Breast epithelium (tissue), 4 donors: ENCODE measurements around the gene ZNF384. TPM values are rescaled to one million over a fixed set of nuclear protein-coding genes. Genes with fewer than 3 reads are reported as not detected.

ENCODE experiments used
- DNase-seq, 2 donors: peaks; one replicate each; pipeline ENCODE4 v3.0.0-alpha.2; 2019; ENCODE audit warnings: low spot score in 2 of 2
- H3K27ac ChIP-seq, 2 donors: fragments of 200-600 bp; sonication (generic) in 1 of 2; one replicate each; pipeline ENCODE4 v1.5.1; 2016 to 2019; ENCODE audit warnings: mild to moderate bottlenecking in 1 of 2
- H3K27me3 ChIP-seq, 2 donors: fragments of 200-600 bp; sonication (generic) in 1 of 2; one replicate each; pipeline versions ENCODE4 v1.5.1 to v1.6.0; 2017 to 2019; ENCODE audit warnings: control low read depth in 1 of 2, mild to moderate bottlenecking in 1 of 2
- H3K36me3 ChIP-seq: fragments of 200-600 bp; one replicate; pipeline ENCODE4 v1.5.1; 2019
- H3K4me1 ChIP-seq, 2 donors: fragments of 200-600 bp; sonication (generic); one replicate each; pipeline ENCODE4 v1.5.1; 2016 to 2019; ENCODE audit warnings: control low read depth in 1 of 2
- H3K4me3 ChIP-seq, 3 donors: fragments of 200-600 bp; sonication (generic); 1 replicate in 2 of 3; 2 replicates in 1 of 3; pipeline ENCODE4 v1.5.1; 2016 to 2019; ENCODE audit warnings: mild to moderate bottlenecking in 3 of 3, moderate library complexity in 2 of 3
- H3K9me3 ChIP-seq, 2 donors: fragments of 200-600 bp; sonication (generic) in 1 of 2; one replicate each; pipeline ENCODE4 v1.5.1; 2016 to 2019; ENCODE audit warnings: control low read depth in 1 of 2
- CTCF ChIP-seq, 3 donors: fragments of 450-650 bp; IDR thresholded peaks; one replicate each; pipeline ENCODE4 v1.5.1; 2016 to 2017; ENCODE audit warnings: antibody characterized with exemption in 3 of 3, mild to moderate bottlenecking in 3 of 3, moderate library complexity in 3 of 3
- POLR2A ChIP-seq: fragments of 450-650 bp; IDR thresholded peaks from one replicate; pipeline ENCODE4 v1.6.1; 2016; ENCODE audit warnings: antibody characterized with exemption, mild to moderate bottlenecking, moderate library complexity
- POLR2AphosphoS5 ChIP-seq, 3 donors: sonication (generic); formaldehyde crosslinking; IDR thresholded peaks; one replicate each; pipeline ENCODE4 v1.6.1; 2017; ENCODE audit warnings: antibody characterized with exemption in 3 of 3
- intact Hi-C: fragments of 100-400 bp; cut with DNase I; formaldehyde crosslinking; loops from one replicate; pipeline ENCODE4 v1.15.1; 2023; ENCODE audit warnings: low total_unique reads
- total RNA-seq, 3 donors: library from RNA; depleted of rRNA; stranded (reverse); fragments of >200 nt; gene quantifications; one replicate each; pipeline ENCODE4 v1.1.0, GENCODE V29; 2016

Gene ZNF384
- total RNA-seq, 3 donors from 2014 or later = 34.4 to 57.0 (median 49.5) TPM

DNA sequence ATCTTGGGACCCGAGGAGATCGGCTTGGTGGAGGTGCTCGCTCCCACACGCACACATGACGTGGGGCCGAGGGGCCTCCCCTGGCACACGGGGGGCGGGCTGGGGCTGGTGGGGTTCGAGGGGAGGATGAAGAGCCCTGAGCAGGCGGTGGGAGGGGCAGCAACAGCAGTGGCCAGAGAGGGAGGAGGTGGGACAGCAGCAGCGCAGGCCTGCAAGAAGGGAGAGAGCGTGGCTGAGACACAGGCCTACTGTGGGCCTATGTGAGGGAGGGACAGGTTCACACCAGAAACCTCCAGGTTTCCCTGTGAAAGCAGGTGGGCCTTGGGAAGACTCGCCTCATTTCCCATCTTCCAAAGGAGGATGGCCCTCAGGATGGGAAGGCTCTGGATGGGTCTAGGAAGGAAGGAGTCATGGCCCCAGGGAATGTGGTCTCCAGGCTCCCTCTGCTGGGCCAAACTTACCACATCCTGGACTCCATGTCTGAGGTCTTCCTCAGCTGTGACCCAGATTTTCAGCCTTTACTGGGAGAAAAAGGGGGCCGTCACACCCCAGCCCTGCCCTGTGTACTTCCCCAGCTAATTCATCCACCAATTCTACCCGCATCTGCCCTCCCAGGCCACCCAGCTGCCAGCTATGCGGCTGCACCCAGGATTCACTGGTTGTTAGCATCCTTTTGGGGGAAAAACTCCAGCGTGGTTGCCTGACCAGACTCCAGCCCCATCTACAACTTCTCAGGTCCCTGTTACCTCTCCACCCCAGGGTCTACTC lies 8.6 kb upstream of the ZNF384 start:
- no peak overlapping the region for H3K27ac ChIP-seq
- H3K27me3 ChIP-seq = peaks cover 6 to 58% of the 10 kb centered on the region in 2 donors
- TF ChIP-seq POLR2AphosphoS5 (IDR thresholded peaks at IDR 0.05) (no peak), CTCF (IDR thresholded peaks at IDR 0.05) (no peak), POLR2A (no peak)
- H3K9me3 ChIP-seq = no peaks in the 10 kb centered on the region
- no peak for DNase-seq
- no peaks in the 10 kb centered on the region for H3K36me3 ChIP-seq
- no peak overlapping the region for H3K4me3 ChIP-seq
- intact Hi-C loops = no loop called here
- H3K4me1 ChIP-seq = no peaks in the 10 kb centered on the region

GRCh38 chr12:6696690-6697583 lies 7.8 kb upstream of the ZNF384 start:
- DNase-seq = no peak
- H3K4me1 ChIP-seq = no peaks in the 10 kb centered on the region
- H3K4me3 ChIP-seq = no peak overlapping the region
- H3K27me3 ChIP-seq = peaks cover 6 to 50% of the 10 kb centered on the region in 2 donors
- no peak overlapping the region for H3K27ac ChIP-seq
- H3K9me3 ChIP-seq = no peaks in the 10 kb centered on the region
- no peaks in the 10 kb centered on the region for H3K36me3 ChIP-seq
- intact Hi-C loops = no loop called here
- TF ChIP-seq POLR2AphosphoS5 (IDR thresholded peaks at IDR 0.05) = no peak
- TF ChIP-seq CTCF (IDR thresholded peaks at IDR 0.05) = no peak
- TF ChIP-seq POLR2A = no peak

- no peak overlapping the region for H3K27ac ChIP-seq
- H3K27me3 ChIP-seq = peaks cover 6 to 35% of the 10 kb centered on the region in 2 donors
- DNase-seq = no peak
- no peaks in the 10 kb centered on the region for H3K36me3 ChIP-seq
- TF ChIP-seq CTCF (IDR thresholded peaks at IDR 0.05) = no peak
- TF ChIP-seq POLR2A = no peak
- TF ChIP-seq POLR2AphosphoS5 (IDR thresholded peaks at IDR 0.05) = no peak
- no peak overlapping the region for H3K4me3 ChIP-seq
- H3K4me1 ChIP-seq = peaks cover 0 to under 1% of the 10 kb centered on the region in 2 donors
- intact Hi-C loops = no loop called here
- H3K9me3 ChIP-seq = no peaks in the 10 kb centered on the region
Observed at GRCh38 chr12:6695313-6696045, 6.3 kb upstream of the ZNF384 start.

DNA sequence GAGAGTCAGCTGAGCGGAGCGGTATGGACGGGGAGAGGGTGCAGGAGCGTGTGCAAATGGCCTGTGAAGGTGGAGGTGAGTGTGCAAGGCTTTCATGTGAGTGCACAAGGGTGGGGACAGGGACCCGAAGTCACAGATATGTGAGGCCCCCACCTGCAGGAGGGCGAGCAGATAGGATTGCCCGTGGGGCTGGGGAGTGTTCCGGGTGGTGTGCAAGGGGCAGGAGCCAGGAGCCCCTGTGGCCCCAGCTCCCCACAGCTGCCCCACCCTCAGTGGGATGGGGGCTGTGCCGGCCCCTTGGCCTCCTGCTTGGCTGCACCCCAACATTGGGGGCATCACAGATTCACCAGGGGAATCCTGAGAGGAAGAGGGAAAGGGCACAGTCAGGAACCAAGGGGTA lies 5.5 kb upstream of the ZNF384 start:
- Histone ChIP-seq H3K4me1 (peaks cover 0 to 5% of the 10 kb centered on the region in 2 donors), H3K9me3 (no peaks in the 10 kb centered on the region), H3K27me3 (peaks cover 0 to 28% of the 10 kb centered on the region in 2 donors), H3K4me3 (no peak overlapping the region), H3K36me3 (no peaks in the 10 kb centered on the region), H3K27ac (no peak overlapping the region)
- DNase-seq = no peak
- TF ChIP-seq CTCF (IDR thresholded peaks at IDR 0.05) = no peak
- no peak for TF ChIP-seq POLR2AphosphoS5 (IDR thresholded peaks at IDR 0.05)
- no peak for TF ChIP-seq POLR2A
- intact Hi-C loops = no loop called here
